H1 (cell line): Measurements from ENCODE around the gene INHBB. TPM values are rescaled to one million over a fixed set of nuclear protein-coding genes. Genes with fewer than 3 reads are reported as not detected.

Experiments used
- FOSL1 ChIP-seq: IDR thresholded peaks from 2 replicates; pipeline ENCODE4 v1.6.1; 2011; ENCODE audit warnings: mild to moderate bottlenecking, low read depth, low read length, moderate library complexity; ENCODE audit not compliant: insufficient read depth
- RXRA ChIP-seq: IDR thresholded peaks from 2 replicates; pipeline ENCODE4 v1.6.1; 2011; ENCODE audit warnings: low read depth, mild to moderate bottlenecking, low read length, moderate library complexity; ENCODE audit not compliant: insufficient read depth
- YY1 ChIP-seq: IDR thresholded peaks from 2 replicates; pipeline ENCODE4 v1.6.1; 2011; ENCODE audit warnings: low read depth, mild to moderate bottlenecking, low read length
- polyA plus RNA-seq, 7 experiments: library from polyadenylated mRNA; depleted of rRNA in 3 of 7; stranded (reverse) in 5 of 7; unstranded in 2 of 7; fragments of >200 nt in 5 of 7; fragments of 200-250 nt in 2 of 7; gene quantifications; 1 replicate in 5 of 7; 2 replicates in 1 of 7; 4 replicates in 1 of 7; pipeline versions ENCODE4 v1.2.1 to v1.2.3, GENCODE V29; 2011 to 2013; ENCODE audit warnings: missing spikeins in 2 of 7, mixed read lengths in 2 of 7
- total RNA-seq: library from RNA; stranded (reverse); fragmentation: NEBNext Ultra II Directional; extraction: Animal tissue kit (Norgen Biotek cat#: 25700); gene quantifications from 2 replicates; pipeline ENCODE4 v1.2.1, GENCODE V29; 2021
- TF ChIP-seq, protein P1 (sequence below): IDR thresholded peaks from 2 replicates; pipeline ENCODE4 v1.6.1; 2012; ENCODE audit warnings: inconsistent platforms

Gene INHBB
- total and polyA plus RNA-seq, 2 of the 8 experiments (the other 6 are each of a cell fraction or from before 2014, with no cell fraction given) = 0.30 to 0.32 TPM

- TF ChIP-seq, protein P1, sequence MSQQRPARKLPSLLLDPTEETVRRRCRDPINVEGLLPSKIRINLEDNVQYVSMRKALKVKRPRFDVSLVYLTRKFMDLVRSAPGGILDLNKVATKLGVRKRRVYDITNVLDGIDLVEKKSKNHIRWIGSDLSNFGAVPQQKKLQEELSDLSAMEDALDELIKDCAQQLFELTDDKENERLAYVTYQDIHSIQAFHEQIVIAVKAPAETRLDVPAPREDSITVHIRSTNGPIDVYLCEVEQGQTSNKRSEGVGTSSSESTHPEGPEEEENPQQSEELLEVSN = no peak
- TF ChIP-seq RXRA (no peak), YY1 (no peak), FOSL1 (no peak)
These were observed 35.7 kb downstream of the INHBB start (continued) for GRCh38 chr2:120381661-120382060.
